ENCODE data around the gene MBD3L2.

Gene MBD3L2

DNA sequence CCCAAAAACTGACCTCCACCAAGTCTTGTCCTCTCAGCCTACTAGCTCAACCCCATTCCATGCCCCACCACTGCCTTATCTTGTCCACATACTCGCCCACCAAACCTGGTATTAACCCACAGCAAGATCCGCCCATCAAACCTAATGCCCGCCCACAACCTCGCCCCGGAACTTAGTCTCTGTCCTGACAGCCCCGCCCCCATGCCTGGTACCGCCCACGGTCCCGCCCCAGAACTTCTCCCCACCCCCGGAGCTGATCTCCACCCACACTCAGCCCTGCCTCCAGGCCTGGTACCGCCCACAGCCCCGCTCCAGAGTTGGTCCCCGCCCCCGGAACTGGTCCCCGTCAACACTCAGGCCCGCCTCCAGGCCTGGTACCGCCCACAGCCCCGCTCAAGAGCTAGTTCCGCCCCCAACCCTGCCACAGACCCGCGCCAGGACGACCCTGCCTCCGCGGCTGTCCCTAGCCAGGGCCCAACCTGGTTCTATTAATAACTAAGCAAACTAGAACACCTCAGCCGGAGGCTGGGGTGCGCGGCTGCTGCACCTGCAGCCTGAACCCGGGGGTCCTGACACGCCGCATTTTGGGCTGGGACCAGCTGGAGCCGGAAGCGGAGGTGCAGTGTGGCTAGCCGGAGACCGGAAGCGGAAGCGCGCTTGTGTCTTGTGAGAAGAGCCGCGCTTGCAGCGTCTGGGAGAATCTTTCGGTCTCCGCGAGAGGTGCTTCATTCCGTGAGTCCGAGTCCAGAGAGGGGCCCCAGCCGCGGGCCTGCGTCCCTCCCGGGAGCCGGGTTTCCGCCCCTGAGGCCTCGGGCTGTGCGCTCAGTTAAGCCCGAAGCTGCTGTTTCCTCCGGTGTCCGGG, 20.2 kb downstream of the MBD3L2 start, which contains the start of gene ZNF557:
ZNF557 (plus strand) TSS at position 662 of the 862 bp plus-strand sequence. CDS start 5,372 bp downstream, outside the sequence.
- Histone ChIP-seq H3K4me3 (ENCODE audit: control insufficient read depth in 1 of 7, extremely low read depth in 1 of 7, insufficient read depth in 4 of 7, low read depth in 2 of 7, low read length in 6 of 7) (peak within 1 kb of the TSS; percentile 90 to 98 (median 97)), H3K36me3 (ENCODE audit: control insufficient read depth in 4 of 4, insufficient read depth in 4 of 4, low read length in 3 of 4) (peaks cover 10 to 33% (median 22%) of the 10 kb centered on the region in 4 experiments), H3K27ac (ENCODE audit: insufficient read depth in 1 of 2, low read depth in 1 of 2, low read length in 2 of 2, poor library complexity in 1 of 2, severe bottlenecking in 2 of 2) (peak within 1 kb of the TSS; percentile 64 to 89), H3K27me3 (replicated peaks in 2 of 5; ENCODE audit: control insufficient read depth in 4 of 5, insufficient read depth in 5 of 5, low read length in 4 of 5) (no peaks in the 10 kb centered on the region), H3K4me1 (ENCODE audit: control extremely low read depth in 1 of 4, control insufficient read depth in 4 of 4, insufficient read depth in 4 of 4, low read length in 3 of 4) (peaks cover 5 to 13% (median 10%) of the 10 kb centered on the region in 4 experiments), H3K9me3 (ENCODE audit: control extremely low read depth in 1 of 5, control insufficient read depth in 4 of 5, insufficient read depth in 2 of 5, low read depth in 1 of 5, low read length in 4 of 5) (peaks cover 0 to 16% (median 11%) of the 10 kb centered on the region in 5 experiments)
- ChIA-PET CTCF (interaction anchor here (0.6 to 1.4 kb wide), 3 partner anchors 15 to 951 kb away, joined by 3 read pairs; no protein-coding TSS in a partner anchor), POLR2A (interaction anchor here (0.8 to 1.4 kb wide), 2 partner anchors 18 to 22 kb away, joined by 3 to 6 read pairs; no protein-coding TSS in a partner anchor)
- peak; percentile 98 to 99 (median 99) for DNase-seq
- 0% methylated on average over 39 of the region's 56 CpGs for WGBS (ENCODE audit: insufficient coverage)

DNA sequence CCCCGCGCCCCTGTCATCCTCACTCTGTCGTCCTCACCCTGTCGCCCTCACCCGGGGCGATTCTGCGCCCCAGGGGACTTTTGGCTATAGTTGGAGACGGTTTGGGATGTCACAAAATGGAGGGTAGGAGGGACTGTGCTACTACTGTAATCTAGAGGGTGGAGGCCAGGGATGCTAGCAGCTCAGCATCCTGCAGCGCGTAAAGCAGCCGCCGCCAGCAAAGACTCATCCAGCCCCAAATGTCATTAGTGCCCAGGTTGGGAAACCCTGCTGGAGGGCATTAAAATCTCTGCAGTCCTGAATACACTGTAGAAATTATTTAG, 20.7 kb downstream of the MBD3L2 start:
- Histone ChIP-seq H3K9me3 (ENCODE audit: control extremely low read depth in 1 of 5, control insufficient read depth in 4 of 5, insufficient read depth in 2 of 5, low read depth in 1 of 5, low read length in 4 of 5) (peaks cover 0 to 17% (median 13%) of the 10 kb centered on the region in 5 experiments), H3K27ac (ENCODE audit: insufficient read depth in 1 of 2, low read depth in 1 of 2, low read length in 2 of 2, poor library complexity in 1 of 2, severe bottlenecking in 2 of 2) (peak overlapping the region; percentile 64 to 89), H3K4me1 (ENCODE audit: control extremely low read depth in 1 of 4, control insufficient read depth in 4 of 4, insufficient read depth in 4 of 4, low read length in 3 of 4) (peaks cover 5 to 13% (median 10%) of the 10 kb centered on the region in 4 experiments), H3K27me3 (replicated peaks in 2 of 5; ENCODE audit: control insufficient read depth in 4 of 5, insufficient read depth in 5 of 5, low read length in 4 of 5) (no peaks in the 10 kb centered on the region), H3K36me3 (ENCODE audit: control insufficient read depth in 4 of 4, insufficient read depth in 4 of 4, low read length in 3 of 4) (peaks cover 10 to 39% (median 27%) of the 10 kb centered on the region in 4 experiments), H3K4me3 (ENCODE audit: control insufficient read depth in 1 of 7, extremely low read depth in 1 of 7, insufficient read depth in 4 of 7, low read depth in 2 of 7, low read length in 6 of 7) (peak overlapping the region; percentile 90 to 98 (median 97))
- DNase-seq = no peak
- ChIA-PET CTCF (interaction anchor here (0.6 to 1.4 kb wide), 3 partner anchors 15 to 950 kb away, joined by 3 read pairs; no protein-coding TSS in a partner anchor), POLR2A (interaction anchor here (0.8 to 1.4 kb wide), 2 partner anchors 17 to 21 kb away, joined by 3 to 6 read pairs; no protein-coding TSS in a partner anchor)
- 0% methylated on average over 4 of the region's 12 CpGs for WGBS (ENCODE audit: insufficient coverage)

DNA sequence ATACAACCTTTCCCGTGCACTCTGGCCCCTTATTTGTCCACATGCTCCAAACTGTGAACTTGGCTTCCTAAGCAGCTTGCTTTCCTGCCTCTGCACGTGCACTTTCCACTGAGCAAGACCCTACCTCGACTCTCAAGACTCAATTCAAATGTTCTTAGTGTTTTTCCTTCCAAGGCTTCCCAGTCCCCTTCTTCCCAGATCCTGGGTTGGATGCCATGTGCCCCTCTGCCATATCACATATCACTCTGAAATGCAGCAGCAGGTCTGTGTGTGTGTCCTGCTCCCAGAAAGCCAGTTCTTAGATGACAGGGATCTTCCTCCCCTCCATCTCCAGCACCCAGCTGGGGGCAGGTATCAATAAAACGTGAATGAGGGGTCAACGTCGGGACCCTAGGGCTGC, 23.4 kb downstream of the MBD3L2 start:
- Histone ChIP-seq H3K9me3 (ENCODE audit: control extremely low read depth in 1 of 5, control insufficient read depth in 4 of 5, insufficient read depth in 2 of 5, low read depth in 1 of 5, low read length in 4 of 5) (peaks cover 1 to 42% (median 34%) of the 10 kb centered on the region in 5 experiments), H3K27ac (ENCODE audit: insufficient read depth in 1 of 2, low read depth in 1 of 2, low read length in 2 of 2, poor library complexity in 1 of 2, severe bottlenecking in 2 of 2) (no peak overlapping the region), H3K27me3 (replicated peaks in 2 of 5; ENCODE audit: control insufficient read depth in 4 of 5, insufficient read depth in 5 of 5, low read length in 4 of 5) (no peaks in the 10 kb centered on the region), H3K4me3 (ENCODE audit: control insufficient read depth in 1 of 7, extremely low read depth in 1 of 7, insufficient read depth in 4 of 7, low read depth in 2 of 7, low read length in 6 of 7) (no peak overlapping the region), H3K36me3 (ENCODE audit: control insufficient read depth in 4 of 4, insufficient read depth in 4 of 4, low read length in 3 of 4) (peaks cover 23 to 65% (median 53%) of the 10 kb centered on the region in 4 experiments), H3K4me1 (ENCODE audit: control extremely low read depth in 1 of 4, control insufficient read depth in 4 of 4, insufficient read depth in 4 of 4, low read length in 3 of 4) (peaks cover 5 to 13% (median 10%) of the 10 kb centered on the region in 4 experiments)
- ChIA-PET CTCF (no interaction called here), POLR2A (no interaction called here)
- 100% methylated on average over 3 of the region's 6 CpGs for WGBS (ENCODE audit: insufficient coverage)
- DNase-seq = no peak

DNA sequence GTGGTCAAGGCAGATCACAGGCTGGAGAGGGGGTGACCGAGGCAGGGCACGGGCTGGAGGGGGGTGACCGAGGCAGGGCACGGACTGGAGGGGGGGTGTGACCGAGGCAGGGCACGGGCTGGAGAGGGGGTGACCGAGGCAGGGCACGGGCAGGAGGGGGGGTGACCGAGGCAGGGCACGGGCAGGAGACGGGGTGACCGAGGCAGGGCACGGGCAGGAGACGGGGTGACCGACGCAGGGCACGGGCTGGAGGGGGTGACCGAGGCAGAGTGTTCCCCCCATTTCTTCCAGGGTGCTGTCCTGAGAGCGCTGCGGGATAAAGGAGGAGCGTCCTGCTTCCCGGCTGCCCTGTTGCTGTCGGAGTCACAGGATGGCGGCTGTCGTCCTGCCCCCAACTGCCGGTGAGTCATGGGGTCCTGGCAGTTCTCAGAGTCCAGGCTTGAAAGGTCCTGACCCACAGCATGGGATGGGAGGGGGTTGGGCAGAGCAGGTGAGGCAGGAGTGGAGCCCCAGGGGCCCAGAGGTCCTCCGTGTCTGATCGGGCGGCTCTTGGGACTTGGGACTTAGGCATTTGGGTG, 25.7 kb downstream of the MBD3L2 start:
- peaks cover 4 to 59% (median 54%) of the 10 kb centered on the region in 5 experiments for H3K9me3 ChIP-seq (ENCODE audit: control extremely low read depth in 1 of 5, control insufficient read depth in 4 of 5, insufficient read depth in 2 of 5, low read depth in 1 of 5, low read length in 4 of 5)
- H3K4me1 ChIP-seq (ENCODE audit: control extremely low read depth in 1 of 4, control insufficient read depth in 4 of 4, insufficient read depth in 4 of 4, low read length in 3 of 4) = peaks cover 5 to 9% (median 9%) of the 10 kb centered on the region in 4 experiments
- peaks cover 41 to 88% (median 72%) of the 10 kb centered on the region in 4 experiments for H3K36me3 ChIP-seq (ENCODE audit: control insufficient read depth in 4 of 4, insufficient read depth in 4 of 4, low read length in 3 of 4)
- CTCF ChIA-PET = interaction anchor here (0.6 to 1.3 kb wide), 3 partner anchors 11 to 126 kb away, joined by 3 to 4 read pairs (median 3); no protein-coding TSS in a partner anchor
- H3K27ac ChIP-seq (ENCODE audit: insufficient read depth in 1 of 2, low read depth in 1 of 2, low read length in 2 of 2, poor library complexity in 1 of 2, severe bottlenecking in 2 of 2) = no peak overlapping the region
- WGBS (ENCODE audit: insufficient coverage) = 99% methylated on average over 28 of the region's 29 CpGs
- POLR2A ChIA-PET = interaction anchor here (0.7 kb wide), 1 partner anchor 70 kb away, joined by 3 read pairs; no protein-coding TSS in a partner anchor
- no peak overlapping the region for H3K4me3 ChIP-seq (ENCODE audit: control insufficient read depth in 1 of 7, extremely low read depth in 1 of 7, insufficient read depth in 4 of 7, low read depth in 2 of 7, low read length in 6 of 7)
- no peak for DNase-seq
- H3K27me3 ChIP-seq (replicated peaks in 2 of 5; ENCODE audit: control insufficient read depth in 4 of 5, insufficient read depth in 5 of 5, low read length in 4 of 5) = no peaks in the 10 kb centered on the region

DNA sequence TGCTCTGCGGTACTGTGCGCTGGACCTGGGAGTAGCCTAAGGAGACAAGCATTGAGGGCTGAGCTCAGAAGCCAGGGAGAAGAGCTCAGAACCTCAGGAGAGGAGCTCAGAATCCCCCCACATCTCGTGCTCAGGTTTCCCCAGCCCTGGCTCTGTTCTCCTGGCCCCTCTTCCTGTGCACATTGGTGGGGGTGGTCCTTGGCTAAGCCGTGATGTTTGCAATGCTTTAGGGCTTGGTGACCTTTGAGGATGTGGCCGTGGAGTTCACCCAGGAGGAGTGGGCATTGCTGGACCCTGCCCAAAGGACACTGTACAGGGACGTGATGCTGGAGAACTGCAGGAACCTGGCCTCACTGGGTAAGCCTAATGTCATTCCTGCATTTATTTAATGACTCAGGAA, 27.0 kb downstream of the MBD3L2 start:
- Histone ChIP-seq H3K9me3 (ENCODE audit: control extremely low read depth in 1 of 5, control insufficient read depth in 4 of 5, insufficient read depth in 2 of 5, low read depth in 1 of 5, low read length in 4 of 5) (peaks cover 10 to 73% (median 68%) of the 10 kb centered on the region in 5 experiments), H3K27ac (ENCODE audit: insufficient read depth in 1 of 2, low read depth in 1 of 2, low read length in 2 of 2, poor library complexity in 1 of 2, severe bottlenecking in 2 of 2) (no peak overlapping the region), H3K4me3 (ENCODE audit: control insufficient read depth in 1 of 7, extremely low read depth in 1 of 7, insufficient read depth in 4 of 7, low read depth in 2 of 7, low read length in 6 of 7) (no peak overlapping the region), H3K4me1 (ENCODE audit: control extremely low read depth in 1 of 4, control insufficient read depth in 4 of 4, insufficient read depth in 4 of 4, low read length in 3 of 4) (no peaks in the 10 kb centered on the region), H3K36me3 (ENCODE audit: control insufficient read depth in 4 of 4, insufficient read depth in 4 of 4, low read length in 3 of 4) (peaks cover 52 to 98% (median 84%) of the 10 kb centered on the region in 4 experiments), H3K27me3 (replicated peaks in 2 of 5; ENCODE audit: control insufficient read depth in 4 of 5, insufficient read depth in 5 of 5, low read length in 4 of 5) (no peaks in the 10 kb centered on the region)
- DNase-seq = no peak
- ChIA-PET CTCF (interaction anchor here (0.6 kb wide), 1 partner anchor 197 kb away, joined by 3 read pairs; no protein-coding TSS in a partner anchor), POLR2A (no interaction called here)
- 96% methylated on average over 6 of the region's 6 CpGs for WGBS (ENCODE audit: insufficient coverage)

DNA sequence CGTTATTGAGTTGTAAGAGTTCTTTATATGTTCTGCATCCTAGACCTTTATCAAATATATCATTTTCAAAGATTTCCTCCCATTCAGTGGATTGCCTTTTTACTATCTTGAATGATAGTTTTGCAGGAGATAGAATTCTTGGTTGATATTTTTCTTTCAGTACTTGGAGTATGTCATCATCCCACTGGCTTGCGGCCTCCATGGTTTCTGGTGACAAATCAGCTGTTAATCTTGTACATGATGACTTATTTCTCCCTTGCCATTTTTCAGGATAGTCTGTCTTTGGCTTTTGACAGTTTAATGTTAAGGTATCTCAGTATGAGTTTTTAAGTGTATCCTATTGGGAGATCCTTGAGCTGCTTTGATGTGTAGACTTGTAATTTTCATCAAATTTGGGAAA, 28.9 kb downstream of the MBD3L2 start:
- ChIA-PET POLR2A (interaction anchor here (0.6 kb wide), 1 partner anchor 133 kb away, joined by 3 read pairs; no protein-coding TSS in a partner anchor), CTCF (no interaction called here)
- H3K27me3 ChIP-seq (replicated peaks in 2 of 5; ENCODE audit: control insufficient read depth in 4 of 5, insufficient read depth in 5 of 5, low read length in 4 of 5) = no peaks in the 10 kb centered on the region
- H3K36me3 ChIP-seq (ENCODE audit: control insufficient read depth in 4 of 4, insufficient read depth in 4 of 4, low read length in 3 of 4) = peaks cover 60 to 99% (median 91%) of the 10 kb centered on the region in 4 experiments
- peaks cover 22 to 84% (median 79%) of the 10 kb centered on the region in 5 experiments for H3K9me3 ChIP-seq (ENCODE audit: control extremely low read depth in 1 of 5, control insufficient read depth in 4 of 5, insufficient read depth in 2 of 5, low read depth in 1 of 5, low read length in 4 of 5)
- no CpG with 5 or more reads among the region's 2 CpGs for WGBS (ENCODE audit: insufficient coverage)
- H3K27ac ChIP-seq (ENCODE audit: insufficient read depth in 1 of 2, low read depth in 1 of 2, low read length in 2 of 2, poor library complexity in 1 of 2, severe bottlenecking in 2 of 2) = no peak overlapping the region
- H3K4me1 ChIP-seq (ENCODE audit: control extremely low read depth in 1 of 4, control insufficient read depth in 4 of 4, insufficient read depth in 4 of 4, low read length in 3 of 4) = no peaks in the 10 kb centered on the region
- DNase-seq = peak in 2 of 3 donors; percentile 55 to 69
- peak overlapping the region in 1 of 7 experiments; percentile 6 for H3K4me3 ChIP-seq (ENCODE audit: control insufficient read depth in 1 of 7, extremely low read depth in 1 of 7, insufficient read depth in 4 of 7, low read depth in 2 of 7, low read length in 6 of 7)

All from common myeloid progenitor, CD34-positive (primary cell).